Fibroblast of villous mesenchyme (primary cell): ENCODE data around the gene LRFN2. TPM values are rescaled to one million over a fixed set of nuclear protein-coding genes. Genes with fewer than 3 reads are reported as not detected.

Experiments
- DNase-seq: peaks from one replicate; pipeline ENCODE4 v3.0.0-alpha.2; 2010; ENCODE audit warnings: low read depth
- H3K4me3 ChIP-seq: 2 replicates; pipeline ENCODE4 v1.5.1; 2011; ENCODE audit warnings: low read depth, mild to moderate bottlenecking, low read length
- total RNA-seq: library from RNA; depleted of rRNA; stranded (reverse); fragments of >200 nt; gene quantifications from 2 replicates; pipeline ENCODE4 v1.2.3, GENCODE V29; 2012
- TF ChIP-seq, protein P1 (sequence below): IDR thresholded peaks from 2 replicates; pipeline ENCODE4 v1.5.1; 2012; ENCODE audit warnings: low read depth, mild to moderate bottlenecking, low read length; ENCODE audit not compliant: insufficient read depth

LRFN2 gene
- total RNA-seq, 1 donor, result not detected

DNA sequence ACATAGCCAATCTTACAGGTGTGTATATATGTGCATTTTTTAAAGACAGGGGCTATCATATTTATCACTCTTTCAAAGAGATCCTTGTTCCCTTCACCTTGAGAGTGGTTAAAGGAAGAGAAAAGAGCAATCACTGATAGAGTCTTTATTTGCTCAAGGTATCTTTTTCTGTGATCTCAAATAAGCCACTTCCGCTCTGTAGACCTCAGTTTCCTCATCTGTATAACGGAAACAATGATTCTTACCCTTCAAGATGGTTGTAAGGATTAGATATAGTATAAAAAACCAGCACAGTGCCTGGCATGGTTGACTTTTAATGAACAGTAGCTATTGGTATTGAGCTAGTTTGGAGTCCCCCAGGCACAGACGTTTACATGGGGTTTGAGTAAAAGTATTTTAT lies 10.1 kb upstream of the LRFN2 start:
- TF ChIP-seq, protein P1, sequence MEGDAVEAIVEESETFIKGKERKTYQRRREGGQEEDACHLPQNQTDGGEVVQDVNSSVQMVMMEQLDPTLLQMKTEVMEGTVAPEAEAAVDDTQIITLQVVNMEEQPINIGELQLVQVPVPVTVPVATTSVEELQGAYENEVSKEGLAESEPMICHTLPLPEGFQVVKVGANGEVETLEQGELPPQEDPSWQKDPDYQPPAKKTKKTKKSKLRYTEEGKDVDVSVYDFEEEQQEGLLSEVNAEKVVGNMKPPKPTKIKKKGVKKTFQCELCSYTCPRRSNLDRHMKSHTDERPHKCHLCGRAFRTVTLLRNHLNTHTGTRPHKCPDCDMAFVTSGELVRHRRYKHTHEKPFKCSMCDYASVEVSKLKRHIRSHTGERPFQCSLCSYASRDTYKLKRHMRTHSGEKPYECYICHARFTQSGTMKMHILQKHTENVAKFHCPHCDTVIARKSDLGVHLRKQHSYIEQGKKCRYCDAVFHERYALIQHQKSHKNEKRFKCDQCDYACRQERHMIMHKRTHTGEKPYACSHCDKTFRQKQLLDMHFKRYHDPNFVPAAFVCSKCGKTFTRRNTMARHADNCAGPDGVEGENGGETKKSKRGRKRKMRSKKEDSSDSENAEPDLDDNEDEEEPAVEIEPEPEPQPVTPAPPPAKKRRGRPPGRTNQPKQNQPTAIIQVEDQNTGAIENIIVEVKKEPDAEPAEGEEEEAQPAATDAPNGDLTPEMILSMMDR, result no peak
- DNase-seq, result no peak

DNA sequence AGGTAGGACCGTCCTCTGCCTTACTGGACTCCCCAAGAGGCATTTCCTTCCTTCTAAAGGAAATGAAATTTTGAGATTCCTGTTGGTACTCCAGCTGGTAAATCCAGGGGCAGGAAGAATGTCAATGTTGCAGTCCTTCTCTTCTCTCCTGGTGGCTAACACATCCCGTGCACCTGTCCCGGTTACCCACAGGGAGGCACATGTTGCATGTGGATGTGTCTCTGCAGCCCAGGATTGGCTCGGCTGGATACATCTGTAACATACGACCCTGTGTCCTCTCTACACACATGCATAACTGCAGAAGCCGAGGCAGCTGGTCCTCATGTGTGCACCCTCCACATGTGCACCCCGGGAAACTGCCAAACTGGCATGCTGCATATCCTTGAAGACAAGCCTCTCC lies 1.3 kb upstream of the LRFN2 start:
- TF ChIP-seq, protein P1, result no peak
- no peak for DNase-seq
- H3K4me3 ChIP-seq, result no peak overlapping the region

More for the DNA sequence above, 10.1 kb upstream of the LRFN2 start:
- no peak overlapping the region for H3K4me3 ChIP-seq

DNA sequence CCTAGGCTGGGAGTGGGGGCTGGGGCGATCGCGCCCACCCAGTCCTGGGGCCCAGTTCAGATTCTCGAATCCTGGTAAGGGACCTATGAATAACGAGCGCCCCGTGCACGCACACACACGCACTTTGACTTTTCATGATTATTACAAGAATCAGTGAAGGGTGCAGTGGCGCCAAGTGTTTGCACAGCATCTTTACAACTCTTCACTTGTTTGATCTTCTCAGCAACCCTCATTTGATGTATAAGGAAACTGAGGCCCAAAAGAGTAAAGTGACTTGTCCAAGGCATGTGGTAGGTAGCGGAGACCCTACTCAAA lies 863 bp upstream of the LRFN2 start:
- no peak for DNase-seq
- H3K4me3 ChIP-seq, result no peak overlapping the region
- TF ChIP-seq, protein P1, result no peak

DNA sequence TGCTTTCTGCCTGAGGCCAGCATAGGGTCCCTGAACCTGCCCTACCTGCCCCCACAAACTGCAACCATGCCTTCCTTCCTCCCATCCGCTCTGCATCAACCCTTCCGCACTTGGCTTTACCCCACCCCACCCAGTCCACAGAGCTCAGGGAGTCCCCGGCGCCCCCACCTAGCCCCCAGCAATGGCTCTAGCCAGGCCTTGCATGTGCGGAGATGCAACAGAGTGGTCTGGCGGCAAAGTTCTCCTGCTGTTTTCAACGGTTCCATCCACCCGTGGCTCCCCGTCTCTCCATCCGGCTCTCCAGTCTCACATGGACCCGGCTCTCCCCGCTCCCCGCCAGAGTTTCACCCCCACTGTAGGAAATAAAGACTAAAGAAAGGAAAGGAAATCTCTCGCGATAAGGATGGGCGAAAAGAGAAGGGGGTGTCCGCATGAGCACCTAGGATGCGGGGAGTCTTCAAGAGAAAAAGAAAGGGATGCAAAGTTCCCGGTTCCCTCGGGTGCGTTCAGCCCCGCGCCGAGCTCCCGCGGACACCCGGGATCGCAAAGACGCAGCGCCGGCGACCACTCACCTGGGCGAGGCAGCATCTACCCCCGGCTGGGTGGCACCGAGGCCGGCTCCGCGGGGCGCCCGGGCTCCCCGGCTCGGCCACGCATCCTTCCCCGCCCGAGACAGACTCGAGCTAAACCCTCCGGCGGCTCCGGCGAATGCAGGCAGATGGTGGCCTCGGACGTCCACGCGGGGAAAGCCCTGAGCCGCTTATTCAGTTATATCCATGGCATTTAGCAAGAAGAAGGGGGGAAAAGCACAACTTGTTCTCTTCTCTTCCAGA lies 579 bp downstream of the LRFN2 start:
- TF ChIP-seq, protein P1, result no peak
- H3K4me3 ChIP-seq, result no peak overlapping the region
- DNase-seq, result no peak

DNA sequence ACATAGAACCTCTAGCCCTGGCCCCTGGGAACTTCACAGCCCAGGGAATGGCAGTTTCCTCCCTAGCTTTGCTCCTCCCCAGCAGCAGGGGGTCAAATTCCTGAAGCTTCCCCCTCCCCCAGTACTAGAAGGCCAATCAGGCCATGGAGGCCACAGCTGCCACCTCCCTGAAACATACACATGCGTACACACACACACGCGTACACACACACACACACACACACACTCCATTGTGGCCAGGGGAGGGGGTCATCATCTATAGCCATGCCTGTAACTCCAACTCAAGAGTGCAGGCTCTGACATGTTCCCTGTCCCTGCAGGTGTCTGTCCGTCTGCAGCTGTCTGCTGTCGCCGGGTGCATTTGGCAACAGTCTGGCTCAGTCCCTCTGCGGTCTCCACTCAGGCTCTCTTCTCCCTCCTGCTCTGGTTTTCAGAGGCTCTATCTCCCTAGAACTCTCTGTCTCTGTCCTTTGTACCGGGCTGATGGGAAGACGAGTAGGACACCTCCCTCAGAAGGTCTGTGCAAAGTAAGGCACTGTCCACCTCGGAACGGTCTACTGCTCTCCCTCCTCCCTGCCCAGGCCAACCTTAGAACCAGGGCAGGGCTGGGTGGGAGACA lies 1.4 kb downstream of the LRFN2 start:
- no peak for DNase-seq
- TF ChIP-seq, protein P1, result no peak
- no peak overlapping the region for H3K4me3 ChIP-seq

DNA sequence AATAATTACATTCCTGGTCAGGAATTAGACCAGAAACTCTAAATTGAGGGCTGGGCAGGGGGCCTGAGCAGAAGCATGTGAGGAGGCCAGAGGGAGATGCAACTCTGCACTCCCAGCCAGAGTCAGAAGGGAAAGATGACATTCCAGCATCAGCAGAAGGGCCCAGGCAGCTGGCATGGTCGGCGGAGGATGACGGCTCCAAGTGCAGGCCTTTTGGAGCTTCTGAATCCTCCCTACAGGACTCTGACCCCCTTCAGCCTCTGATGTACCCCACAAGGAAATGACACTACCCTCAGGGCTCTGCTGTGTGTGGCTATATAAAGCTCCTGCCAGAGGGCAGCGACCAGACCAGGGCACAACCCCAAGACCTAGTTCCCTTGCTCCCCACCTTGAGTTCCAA lies 1.9 kb downstream of the LRFN2 start:
- TF ChIP-seq, protein P1, result no peak
- H3K4me3 ChIP-seq, result no peak overlapping the region
- no peak for DNase-seq
